Measurements from ENCODE around the gene DNAAF5. TPM values are rescaled to one million over a fixed set of nuclear protein-coding genes. Genes with fewer than 3 reads are reported as not detected.
A peak's percentile ranks its signal among the peaks of the same experiment; 100 is the strongest.

DNAAF5 gene
- total RNA-seq, 1 experiment from 2014 or later, result 51.2 TPM

GRCh38 chr7:706721-707120 is 19.8 kb upstream of the DNAAF5 start:
- no peak for DNase-seq (ENCODE audit: low spot score)

- DNase-seq (ENCODE audit: low spot score), result no peak
These were observed 19.1 kb upstream of the DNAAF5 start for GRCh38 chr7:707296-708000.

GRCh38 chr7:710161-710560 is 16.3 kb upstream of the DNAAF5 start:
- peak; percentile 18 for DNase-seq (ENCODE audit: low spot score)

GRCh38 chr7:711093-711921 is 15.2 kb upstream of the DNAAF5 start:
- no peak for DNase-seq (ENCODE audit: low spot score)

GRCh38 chr7:711922-712380 is 14.5 kb upstream of the DNAAF5 start:
- no peak for DNase-seq (ENCODE audit: low spot score)

- DNase-seq (ENCODE audit: low spot score), result no peak
These were observed 13.9 kb upstream of the DNAAF5 start for GRCh38 chr7:712381-713138.

- DNase-seq (ENCODE audit: low spot score), result peak; percentile 29
These were observed 13.4 kb upstream of the DNAAF5 start for GRCh38 chr7:713139-713457.

- peak; percentile 25 for DNase-seq (ENCODE audit: low spot score)
These were observed 12.8 kb upstream of the DNAAF5 start for GRCh38 chr7:713488-714230.

GRCh38 chr7:714251-714671 is 12.2 kb upstream of the DNAAF5 start:
- no peak for DNase-seq (ENCODE audit: low spot score)

- no peak for DNase-seq (ENCODE audit: low spot score)
These were observed 10.3 kb upstream of the DNAAF5 start for GRCh38 chr7:716222-716621.

GRCh38 chr7:716636-717035 is 9.9 kb upstream of the DNAAF5 start:
- DNase-seq (ENCODE audit: low spot score), result no peak

GRCh38 chr7:721619-722248 is 4.8 kb upstream of the DNAAF5 start:
- no peak for DNase-seq (ENCODE audit: low spot score)

GRCh38 chr7:723541-723940 is 3.0 kb upstream of the DNAAF5 start:
- DNase-seq (ENCODE audit: low spot score), result no peak

- no peak for DNase-seq (ENCODE audit: low spot score)
These were observed 2.2 kb upstream of the DNAAF5 start for GRCh38 chr7:724298-724697.

- DNase-seq (ENCODE audit: low spot score), result peak; percentile 98
These were observed 1.1 kb upstream of the DNAAF5 start for GRCh38 chr7:725223-726005.

- DNase-seq (ENCODE audit: low spot score), result no peak
These were observed 280 bp downstream of the DNAAF5 start for GRCh38 chr7:726854-727103.

GRCh38 chr7:727104-727805 is 756 bp downstream of the DNAAF5 start, which contains the start of gene PRKAR1B:
PRKAR1B (minus strand) TSS chr7:727281; CDS start chr7:711505, 15,776 bp downstream.
- peak; percentile 38 for DNase-seq (ENCODE audit: low spot score)

- DNase-seq (ENCODE audit: low spot score), result no peak
These were observed 1.4 kb downstream of the DNAAF5 start for GRCh38 chr7:727806-728460.

- no peak for DNase-seq (ENCODE audit: low spot score)
These were observed 2.1 kb downstream of the DNAAF5 start for GRCh38 chr7:728602-729001.

Measured in H4 (cell line).